Amygdala (tissue), 56 donors: ENCODE measurements around the gene XYLT1.

ENCODE experiments used
- DNase-seq, 56 donors: peaks; one replicate each; lab custom pipeline; 2025; lab: John Stamatoyannopoulos, UW

XYLT1 gene

GRCh38 chr16:17134586-17134985 is 336.2 kb downstream of the XYLT1 start:
- DNase-seq = no peak

- no peak for DNase-seq
Measured at GRCh38 chr16:17133851-17134250, 336.9 kb downstream of the XYLT1 start.

GRCh38 chr16:17131351-17131750 is 339.4 kb downstream of the XYLT1 start:
- no peak for DNase-seq

GRCh38 chr16:17130733-17131132 is 340.0 kb downstream of the XYLT1 start:
- DNase-seq = no peak

GRCh38 chr16:17129971-17130370 is 340.8 kb downstream of the XYLT1 start:
- DNase-seq = peak in 3 of 56 donors; percentile 5 to 9 (median 6)

GRCh38 chr16:17128791-17129190 is 342.0 kb downstream of the XYLT1 start:
- DNase-seq = no peak

GRCh38 chr16:17126156-17126555 is 344.6 kb downstream of the XYLT1 start:
- DNase-seq = no peak

- no peak for DNase-seq
Measured at GRCh38 chr16:17125671-17126070, 345.1 kb downstream of the XYLT1 start.

GRCh38 chr16:17117906-17118577 is 352.7 kb downstream of the XYLT1 start:
- DNase-seq = no peak

GRCh38 chr16:17116595-17117322 is 354.0 kb downstream of the XYLT1 start:
- no peak for DNase-seq

- DNase-seq = no peak
Measured at GRCh38 chr16:17109413-17109812, 361.3 kb downstream of the XYLT1 start.

GRCh38 chr16:17108596-17108995 is 362.2 kb downstream of the XYLT1 start:
- DNase-seq = no peak

- no peak for DNase-seq
Measured at GRCh38 chr16:17107450-17107849, 363.3 kb downstream of the XYLT1 start.

GRCh38 chr16:17106243-17106791 is 364.4 kb downstream of the XYLT1 start:
- no peak for DNase-seq

GRCh38 chr16:17105239-17105797 is 365.4 kb downstream of the XYLT1 start:
- DNase-seq = peak in 6 of 56 donors; percentile 2 to 29 (median 10)

GRCh38 chr16:17104654-17105053 is 366.1 kb downstream of the XYLT1 start:
- DNase-seq = no peak

GRCh38 chr16:17103216-17103615 is 367.5 kb downstream of the XYLT1 start:
- no peak for DNase-seq

GRCh38 chr16:17101646-17102045 is 369.1 kb downstream of the XYLT1 start:
- no peak for DNase-seq

GRCh38 chr16:17098685-17099084 is 372.1 kb downstream of the XYLT1 start:
- no peak for DNase-seq

- DNase-seq = no peak
Measured at GRCh38 chr16:17084130-17084529, 386.6 kb downstream of the XYLT1 start.

- peak in 2 of 56 donors; percentile 18 to 25 for DNase-seq
Measured at GRCh38 chr16:17083628-17084027, 387.1 kb downstream of the XYLT1 start.
